ENCODE results near the gene C17orf107.

DNA sequence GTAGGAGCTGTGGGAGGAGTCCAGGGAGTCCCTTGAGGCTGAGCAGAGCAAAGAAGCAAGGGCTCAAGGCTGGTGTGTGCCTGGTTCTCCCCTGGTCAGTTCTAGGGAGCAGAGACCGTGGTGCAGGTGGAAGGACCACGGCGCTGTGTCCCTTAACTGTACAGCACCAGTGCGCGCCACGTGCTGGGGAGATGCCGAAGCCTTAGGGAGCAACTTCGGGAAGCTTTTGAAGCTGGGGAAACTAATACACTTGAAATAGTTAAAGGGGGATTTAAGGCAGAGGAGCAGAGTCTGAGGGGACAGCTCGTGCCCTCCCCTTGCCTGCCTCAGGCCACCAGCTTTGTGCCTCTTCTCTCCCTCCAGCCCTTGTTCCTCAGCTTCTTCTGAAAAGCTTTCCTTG, 38.7 kb upstream of the C17orf107 start:
- TF ChIP-seq, protein P1, sequence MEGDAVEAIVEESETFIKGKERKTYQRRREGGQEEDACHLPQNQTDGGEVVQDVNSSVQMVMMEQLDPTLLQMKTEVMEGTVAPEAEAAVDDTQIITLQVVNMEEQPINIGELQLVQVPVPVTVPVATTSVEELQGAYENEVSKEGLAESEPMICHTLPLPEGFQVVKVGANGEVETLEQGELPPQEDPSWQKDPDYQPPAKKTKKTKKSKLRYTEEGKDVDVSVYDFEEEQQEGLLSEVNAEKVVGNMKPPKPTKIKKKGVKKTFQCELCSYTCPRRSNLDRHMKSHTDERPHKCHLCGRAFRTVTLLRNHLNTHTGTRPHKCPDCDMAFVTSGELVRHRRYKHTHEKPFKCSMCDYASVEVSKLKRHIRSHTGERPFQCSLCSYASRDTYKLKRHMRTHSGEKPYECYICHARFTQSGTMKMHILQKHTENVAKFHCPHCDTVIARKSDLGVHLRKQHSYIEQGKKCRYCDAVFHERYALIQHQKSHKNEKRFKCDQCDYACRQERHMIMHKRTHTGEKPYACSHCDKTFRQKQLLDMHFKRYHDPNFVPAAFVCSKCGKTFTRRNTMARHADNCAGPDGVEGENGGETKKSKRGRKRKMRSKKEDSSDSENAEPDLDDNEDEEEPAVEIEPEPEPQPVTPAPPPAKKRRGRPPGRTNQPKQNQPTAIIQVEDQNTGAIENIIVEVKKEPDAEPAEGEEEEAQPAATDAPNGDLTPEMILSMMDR (conservative IDR thresholded peaks at IDR 0.05 in 1 of 2, IDR thresholded peaks at IDR 0.05 in 1 of 2; ENCODE audit: extremely low read depth in 1 of 2, insufficient read depth in 1 of 2, low read depth in 1 of 2, low read length in 2 of 2), result no peak
- no peak for TF ChIP-seq EZH2 (IDR thresholded peaks at IDR 0.05; ENCODE audit: borderline replicate concordance, low read length)
